GM21786 (cell line): Measurements from ENCODE around the gene MED13L.

Experiments
- ATAC-seq: cut with Tn5 transposase; IDR thresholded peaks from one replicate; pipeline ENCODE4 v1.9.1; 2021; ENCODE audit not compliant: unreplicated experiment

The MED13L gene

DNA sequence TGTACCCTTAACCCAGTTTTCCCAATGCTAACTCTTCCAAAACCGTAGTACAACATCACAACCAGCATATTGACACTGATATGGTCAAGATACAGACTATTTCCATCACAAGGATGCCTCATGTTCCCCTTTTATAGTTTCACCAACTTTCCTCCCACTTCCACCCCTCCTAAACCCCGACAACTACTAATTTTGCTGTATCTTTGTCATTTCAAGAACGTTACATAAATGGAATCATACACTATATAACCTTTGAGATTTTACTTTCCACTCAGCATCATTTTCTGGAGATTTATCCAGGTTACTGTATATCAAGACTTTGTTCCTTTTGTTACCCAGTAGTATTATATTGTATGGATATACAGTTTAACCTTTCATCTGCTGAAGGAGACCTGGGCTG is 88.9 kb downstream of the MED13L start:
- no peak for ATAC-seq

DNA sequence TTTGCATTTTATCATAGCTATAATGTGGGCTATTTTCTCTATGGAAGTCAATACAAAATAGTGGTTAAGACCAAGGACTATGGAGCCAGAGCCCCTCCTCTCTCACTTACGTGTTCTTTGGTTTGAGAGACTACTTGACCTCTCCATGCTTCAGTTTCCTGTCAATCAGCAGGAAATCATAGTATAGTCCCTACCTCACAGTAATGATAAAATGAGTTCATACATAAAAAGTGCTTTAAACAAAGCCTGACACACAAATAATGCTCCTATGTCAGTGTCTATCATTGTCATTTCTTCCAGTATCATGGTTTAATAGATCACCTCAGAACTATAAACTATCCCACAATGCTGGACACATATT is 90.4 kb downstream of the MED13L start:
- ATAC-seq: no peak

DNA sequence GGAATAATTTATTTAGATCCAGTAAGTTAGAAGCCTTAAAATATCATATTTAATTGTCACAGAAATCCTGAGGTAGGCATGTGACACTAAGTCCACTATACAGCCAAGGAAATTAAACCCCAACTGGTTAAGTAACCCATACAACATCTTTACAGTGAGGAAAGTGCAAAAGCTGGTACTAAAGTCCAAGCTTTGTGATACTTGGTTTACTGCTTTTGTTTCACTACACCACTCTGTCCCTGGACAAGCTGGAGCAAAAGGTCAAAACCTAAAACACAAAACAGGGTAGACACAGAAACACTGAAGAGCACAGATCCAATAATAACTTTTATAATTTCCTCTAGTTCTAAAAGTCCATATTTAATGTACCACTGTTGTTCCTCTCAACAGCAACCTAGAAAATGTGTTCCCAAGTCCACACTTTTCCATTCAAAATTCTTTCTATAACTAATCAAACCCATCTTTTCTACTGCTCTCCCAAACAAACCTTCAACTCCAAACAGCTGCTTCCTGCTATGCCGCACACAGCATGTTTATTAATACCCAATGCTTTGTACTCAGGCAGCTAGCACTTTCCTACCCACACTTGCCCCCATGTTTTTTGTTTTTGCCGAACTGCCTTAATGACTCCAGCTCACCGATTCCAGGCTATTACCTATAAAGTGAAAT is 90.9 kb downstream of the MED13L start:
- no peak for ATAC-seq

DNA sequence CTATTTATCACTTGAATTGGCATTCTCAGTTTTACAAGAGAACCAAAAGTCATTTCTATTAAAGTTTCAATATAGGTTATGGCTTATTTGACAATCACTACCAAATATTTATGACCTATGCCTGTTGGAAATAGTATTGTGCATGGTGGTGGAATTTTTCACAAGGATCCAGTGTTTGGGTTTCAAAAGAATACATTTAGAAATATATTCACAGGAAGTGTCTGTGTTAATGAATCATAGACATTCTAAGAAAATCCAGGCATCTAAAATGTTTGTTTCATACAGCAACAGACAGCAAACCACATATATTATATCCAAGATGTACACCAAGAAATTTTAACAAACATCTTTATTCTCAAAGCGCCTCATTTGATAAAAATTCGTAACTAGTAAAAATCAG is 92.7 kb downstream of the MED13L start:
- ATAC-seq: no peak

DNA sequence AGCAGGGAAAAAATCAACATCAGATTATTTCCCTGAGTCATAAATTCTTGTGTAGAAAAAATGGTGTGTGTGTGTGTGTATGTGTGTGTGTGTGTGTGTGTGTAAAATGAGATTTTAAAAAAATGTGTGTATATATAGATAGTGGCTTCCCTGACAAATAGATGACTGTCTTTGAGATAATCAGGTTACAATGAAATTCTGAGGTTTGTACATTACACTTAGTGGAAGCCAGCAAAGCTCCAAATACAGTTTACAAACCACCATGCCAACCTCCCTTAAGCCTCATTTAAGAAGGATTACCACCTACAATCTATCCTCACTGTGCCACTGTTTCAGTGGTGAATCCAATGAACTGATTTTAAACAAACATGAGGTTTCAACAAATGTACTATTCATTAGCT is 93.8 kb downstream of the MED13L start:
- no peak for ATAC-seq

DNA sequence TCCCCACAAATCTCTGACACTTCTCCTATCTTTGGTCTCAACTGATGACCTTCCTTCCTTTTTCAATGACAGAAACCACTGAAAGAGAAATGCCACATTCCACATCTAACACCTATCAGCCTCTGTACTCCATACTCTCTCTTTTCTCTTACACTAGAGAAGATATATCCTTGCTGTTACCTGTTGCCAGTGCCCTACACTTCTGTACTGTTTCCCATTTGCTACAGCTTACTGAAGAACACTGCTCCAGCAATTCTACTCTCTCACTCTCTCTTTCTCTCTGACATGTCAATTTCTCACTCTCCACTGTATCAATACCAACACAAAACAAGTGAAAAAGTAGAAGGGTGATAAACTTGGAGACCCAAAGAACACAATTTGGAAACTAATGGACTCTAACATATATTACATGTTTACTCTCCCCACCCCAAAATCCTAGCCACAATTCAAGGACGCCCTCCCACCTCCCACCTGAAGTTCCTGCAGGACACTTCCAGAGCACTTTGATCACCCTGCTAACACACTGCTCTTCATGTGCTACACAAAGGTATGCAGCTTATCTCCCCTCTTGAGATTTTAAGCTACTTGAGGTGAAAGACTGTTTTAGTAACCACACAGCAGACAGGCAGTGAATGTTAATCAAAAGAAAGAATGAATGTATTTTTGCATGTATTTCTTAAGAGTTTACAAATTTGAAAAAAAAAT is 95.0 kb downstream of the MED13L start:
- no peak for ATAC-seq

DNA sequence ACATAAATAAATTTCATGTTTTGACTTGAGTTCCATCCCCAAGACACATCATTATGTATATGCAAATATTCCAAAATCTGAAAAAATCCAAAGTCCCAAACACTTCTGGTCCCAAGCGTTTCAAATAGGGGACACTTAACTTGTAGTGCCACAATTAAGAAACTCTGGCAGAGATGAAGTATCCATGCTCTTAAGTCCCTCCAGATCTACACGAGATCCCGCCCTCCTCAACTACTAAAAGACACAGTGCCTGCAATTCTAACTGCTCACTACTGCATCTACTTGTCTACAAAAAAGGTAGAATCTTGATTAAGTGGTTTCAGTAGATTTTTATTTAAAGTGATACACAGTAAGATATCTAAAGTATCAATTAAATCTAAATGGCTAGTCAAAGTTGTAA is 97.0 kb downstream of the MED13L start:
- no peak for ATAC-seq

DNA sequence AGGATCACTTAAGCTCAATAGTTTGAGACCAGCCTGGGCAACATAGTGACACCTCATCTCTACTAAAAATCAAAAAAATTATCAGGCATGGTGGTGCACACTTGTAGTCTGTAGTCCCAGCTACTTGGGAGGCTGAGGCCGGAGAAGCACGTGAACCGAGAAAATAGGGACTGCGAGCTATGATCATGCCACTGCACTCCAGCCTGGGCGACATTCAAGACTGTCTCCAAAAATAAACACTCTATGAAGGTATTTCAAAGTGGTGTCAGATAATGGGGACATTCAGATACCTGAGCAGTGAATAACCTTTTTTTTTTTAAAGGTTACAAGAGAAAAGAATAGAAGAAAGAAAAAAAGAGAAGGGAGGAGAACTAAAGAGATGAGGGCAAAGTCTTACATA is 98.1 kb downstream of the MED13L start:
- no peak for ATAC-seq

DNA sequence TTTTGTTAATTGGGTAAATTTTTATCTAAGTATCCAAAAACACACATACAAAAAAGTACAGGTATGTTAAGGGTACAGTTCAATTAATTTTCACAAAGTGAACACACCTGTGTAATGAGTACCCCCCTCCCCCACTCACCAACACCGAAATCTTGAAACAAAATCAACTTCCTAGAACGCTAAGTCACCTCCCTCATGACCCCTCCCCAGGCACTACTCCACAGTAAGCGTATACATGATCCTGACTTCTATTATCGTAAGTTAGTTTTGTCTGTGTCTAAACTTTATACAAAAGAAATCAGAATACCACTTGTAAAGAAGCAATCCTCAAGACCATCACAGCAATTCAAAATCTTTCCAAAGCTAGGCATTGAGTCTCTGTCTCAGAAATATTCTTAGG is 100.5 kb downstream of the MED13L start:
- no peak for ATAC-seq

DNA sequence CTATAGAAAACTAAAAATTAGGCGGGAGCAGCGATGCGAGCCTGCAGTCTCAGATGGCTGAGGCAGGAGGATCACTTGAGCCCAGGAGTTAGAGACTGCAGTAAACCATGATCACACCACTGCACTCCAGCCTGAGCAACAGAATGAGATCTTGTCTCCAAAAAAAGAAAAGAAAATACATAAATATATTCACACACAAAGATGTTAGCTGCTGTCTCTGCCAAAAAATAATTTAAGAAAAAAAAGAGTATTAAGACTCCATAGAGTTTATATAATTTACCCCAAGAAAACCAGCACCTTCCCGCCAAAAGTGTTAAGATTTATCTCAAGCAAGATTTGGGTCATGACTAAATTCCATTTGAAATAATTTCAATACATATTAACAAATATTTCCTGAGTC is 102.6 kb downstream of the MED13L start:
- ATAC-seq: no peak

DNA sequence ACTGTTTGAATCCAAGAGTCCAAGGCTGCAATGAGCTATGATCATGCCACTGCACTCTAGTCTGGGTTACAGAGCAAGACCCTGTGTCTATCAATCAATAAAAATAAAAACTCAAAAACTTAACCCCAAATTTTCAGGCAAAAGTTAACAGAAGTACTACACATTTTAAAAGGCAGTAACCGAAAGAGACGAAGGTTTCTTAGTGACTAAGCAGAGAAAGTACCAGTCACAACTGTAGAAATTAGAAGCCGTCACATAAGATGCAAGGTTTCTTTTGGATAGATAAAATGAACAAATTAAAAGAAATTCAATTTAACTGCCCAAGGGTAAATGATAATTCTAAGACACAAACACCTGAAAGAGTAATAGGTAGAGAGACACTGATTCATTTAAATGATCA is 103.5 kb downstream of the MED13L start:
- no peak for ATAC-seq

DNA sequence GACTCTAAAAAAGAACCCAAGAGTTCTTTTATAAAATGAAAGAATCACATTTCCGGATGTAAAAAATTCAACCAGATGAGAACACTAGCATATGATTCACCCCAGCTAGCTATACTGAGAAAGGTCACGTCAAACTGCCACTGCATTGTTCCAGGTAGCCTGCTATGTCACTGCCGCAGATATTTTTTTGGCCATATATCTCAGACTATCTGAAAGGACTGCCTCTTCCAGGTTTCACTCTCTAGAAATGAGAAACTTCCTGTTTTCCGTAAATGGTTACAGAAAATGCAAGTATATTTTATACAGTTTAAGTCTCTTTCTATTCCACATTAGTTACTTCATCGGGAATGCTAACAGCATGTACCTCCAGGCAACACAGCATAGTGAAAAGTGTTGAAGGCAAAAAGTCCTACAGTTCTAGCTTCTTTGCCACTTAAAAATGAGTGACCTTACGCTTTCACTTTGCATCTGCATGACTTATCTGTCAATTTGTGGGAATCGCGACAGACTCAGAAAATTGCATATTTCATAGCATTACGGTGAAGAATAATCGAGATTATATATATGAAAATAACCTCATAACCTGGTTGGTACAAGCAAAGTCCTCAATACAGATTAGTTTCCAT is 105.2 kb downstream of the MED13L start:
- ATAC-seq: no peak

DNA sequence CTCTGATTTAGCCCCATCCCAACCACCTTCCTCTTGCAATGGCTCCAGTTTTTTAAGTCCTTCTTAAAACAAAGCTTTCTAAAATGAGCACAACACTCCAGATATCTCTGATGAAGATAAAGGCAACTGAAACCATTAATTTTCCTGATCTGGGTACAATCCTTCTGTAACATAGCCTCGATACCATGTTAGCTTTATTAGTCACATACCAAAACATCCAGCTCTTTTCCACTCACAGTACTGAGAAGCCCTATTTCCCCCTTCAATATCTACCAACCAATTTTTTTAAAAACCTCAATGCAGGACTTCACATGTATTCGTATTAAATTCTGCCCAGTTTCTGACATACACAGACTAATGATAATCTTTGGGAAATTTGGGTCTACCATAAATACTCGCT is 105.9 kb downstream of the MED13L start:
- no peak for ATAC-seq

DNA sequence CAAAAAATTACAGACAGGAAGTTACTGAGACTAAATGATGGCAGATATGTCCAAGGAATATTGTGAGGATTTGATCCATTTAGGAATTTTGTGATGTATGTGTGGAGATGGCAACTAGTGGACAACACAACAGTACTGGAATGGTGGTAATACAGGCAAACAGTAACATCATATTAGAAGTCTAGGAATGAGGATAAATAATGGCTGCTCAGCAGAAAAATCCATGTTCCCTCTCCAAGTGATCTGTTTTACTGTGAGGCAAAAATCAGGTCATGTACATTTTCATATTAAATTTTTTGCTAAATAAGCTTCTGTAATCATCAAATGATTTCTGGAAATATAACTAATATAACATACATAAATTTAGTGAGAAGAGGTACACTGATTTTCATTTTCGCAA is 108.4 kb downstream of the MED13L start:
- ATAC-seq: no peak

DNA sequence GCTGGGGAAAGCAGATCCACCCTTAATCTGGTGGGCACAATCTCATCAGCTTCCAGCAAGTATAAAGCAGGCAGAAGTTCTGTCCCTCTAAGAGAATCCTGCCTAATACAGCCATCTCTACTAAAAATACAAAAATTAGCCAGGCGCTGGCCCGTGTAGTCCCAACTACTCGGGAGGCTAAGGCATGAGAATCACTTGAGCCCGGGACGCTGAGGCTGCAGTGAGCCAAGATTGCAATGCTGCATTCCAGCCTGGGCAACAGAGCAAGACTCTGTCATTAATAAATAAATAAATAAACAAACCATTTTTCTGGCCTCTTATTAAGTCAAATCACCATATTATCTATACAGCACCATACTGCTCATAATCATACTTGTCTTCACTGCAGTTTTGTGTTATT is 111.2 kb downstream of the MED13L start:
- ATAC-seq: no peak

DNA sequence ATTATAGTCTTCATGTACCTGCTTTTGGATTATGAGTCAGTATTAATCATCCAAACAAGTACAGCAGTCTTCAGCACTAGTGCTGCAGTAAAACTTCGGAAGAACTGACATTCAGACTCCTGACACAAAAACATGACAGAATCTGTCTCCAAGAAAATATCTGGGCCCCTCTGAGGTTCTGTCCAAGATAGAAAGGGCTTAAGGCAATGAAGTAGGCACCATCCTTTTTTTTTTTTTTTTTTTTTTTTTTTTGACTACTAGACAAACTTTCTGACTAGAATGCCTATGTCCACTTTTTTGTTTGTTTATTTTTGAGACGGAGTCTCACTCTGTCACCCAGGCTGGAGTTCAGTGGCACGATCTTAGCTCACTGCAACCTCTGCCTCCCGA is 112.5 kb downstream of the MED13L start:
- no peak for ATAC-seq

DNA sequence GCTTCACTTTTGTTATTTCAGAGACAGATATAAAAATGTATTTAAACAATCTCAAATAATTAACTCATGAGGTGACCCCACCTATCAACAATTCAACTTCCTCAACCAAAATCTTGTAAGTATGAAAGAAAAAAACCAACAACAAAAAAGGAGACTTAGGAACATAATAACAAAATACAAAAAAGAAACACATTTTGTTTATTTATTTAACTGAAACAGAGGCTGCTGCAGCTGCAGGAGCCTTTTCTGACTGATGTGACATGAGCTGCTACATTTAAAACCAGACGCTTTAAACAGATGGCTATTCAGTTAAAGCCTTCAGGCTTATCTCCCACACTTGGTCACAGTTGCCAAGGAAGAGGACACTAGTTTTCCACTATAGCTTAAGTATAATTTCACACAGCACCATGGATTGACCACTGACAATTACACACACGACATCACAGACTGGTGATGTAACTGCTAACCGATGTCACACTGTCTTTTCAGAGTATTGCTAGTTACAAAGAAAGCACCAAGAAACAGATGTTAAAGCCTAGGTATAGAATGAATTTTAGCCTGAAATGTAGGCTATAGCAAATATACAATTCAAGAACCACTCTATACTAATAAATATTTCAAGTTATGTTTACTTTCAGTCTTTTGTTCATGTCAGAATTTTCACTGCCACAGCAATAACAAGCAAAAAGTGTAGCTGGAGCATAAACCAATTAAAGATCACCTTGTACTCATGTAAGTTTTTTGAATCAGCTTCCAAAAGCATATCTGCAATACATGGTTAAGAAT is 113.0 kb downstream of the MED13L start:
- ATAC-seq: no peak

DNA sequence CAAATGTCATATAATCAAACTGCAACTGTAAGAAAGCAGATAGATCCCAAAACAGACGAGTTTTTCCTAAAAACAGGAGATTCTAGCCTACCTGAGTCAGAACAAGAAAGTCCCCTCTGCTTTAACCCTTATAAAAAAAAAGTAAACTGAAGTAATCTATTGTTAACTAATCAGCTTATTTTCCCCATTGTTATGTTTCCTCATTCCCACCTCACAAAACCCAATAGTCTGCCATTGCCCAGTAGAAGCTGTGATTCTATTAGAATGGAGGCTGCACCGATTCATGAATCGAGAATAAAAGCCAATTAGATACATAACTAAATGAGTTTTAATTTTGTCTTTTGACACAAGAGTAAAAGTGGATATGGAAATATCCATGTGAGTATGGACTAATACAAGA is 115.4 kb downstream of the MED13L start:
- no peak for ATAC-seq

DNA sequence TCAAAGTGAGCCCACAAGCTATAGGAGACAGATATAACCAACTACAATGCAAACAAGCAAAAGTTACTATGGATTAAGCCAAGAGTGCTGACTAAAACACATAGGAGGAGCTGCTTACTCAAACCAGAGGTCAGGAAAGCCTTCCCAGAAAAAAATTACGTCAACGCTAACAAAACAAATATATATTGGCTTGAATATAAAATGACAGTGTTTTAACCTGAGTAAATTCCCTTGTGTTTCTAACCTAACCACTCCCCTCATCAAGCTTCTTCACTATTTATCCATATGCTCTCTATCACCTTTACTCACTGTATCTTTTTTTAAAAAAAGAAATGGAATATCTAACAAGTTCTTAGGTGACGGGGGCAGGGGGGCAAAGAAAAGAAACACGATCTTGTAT is 115.9 kb downstream of the MED13L start:
- ATAC-seq: no peak

DNA sequence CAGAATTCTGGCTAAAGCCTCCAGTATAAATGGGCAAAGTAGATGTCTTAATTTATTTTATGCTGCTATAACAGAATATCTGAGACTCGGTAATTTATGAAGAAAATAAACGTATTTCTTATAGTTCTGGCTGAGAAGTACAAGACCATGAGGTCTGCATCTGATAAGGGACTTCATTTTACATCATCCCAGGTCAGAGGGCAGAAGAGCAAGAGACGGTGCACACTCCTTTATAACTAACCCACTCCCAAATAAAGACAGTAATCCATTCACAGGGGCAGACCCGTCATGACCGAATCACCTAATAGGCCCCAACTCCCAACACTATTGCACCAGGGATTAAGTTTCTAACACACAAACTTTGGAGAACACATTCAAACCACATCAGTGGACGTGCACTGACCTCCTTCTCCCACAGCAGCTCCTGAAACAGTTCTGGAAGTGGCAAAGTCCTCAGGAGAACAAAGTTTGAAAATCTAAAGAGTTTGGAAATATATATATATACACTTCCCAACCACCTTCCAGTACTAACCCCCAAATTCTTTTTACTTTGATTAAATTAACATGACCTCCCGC is 116.5 kb downstream of the MED13L start:
- no peak for ATAC-seq

DNA sequence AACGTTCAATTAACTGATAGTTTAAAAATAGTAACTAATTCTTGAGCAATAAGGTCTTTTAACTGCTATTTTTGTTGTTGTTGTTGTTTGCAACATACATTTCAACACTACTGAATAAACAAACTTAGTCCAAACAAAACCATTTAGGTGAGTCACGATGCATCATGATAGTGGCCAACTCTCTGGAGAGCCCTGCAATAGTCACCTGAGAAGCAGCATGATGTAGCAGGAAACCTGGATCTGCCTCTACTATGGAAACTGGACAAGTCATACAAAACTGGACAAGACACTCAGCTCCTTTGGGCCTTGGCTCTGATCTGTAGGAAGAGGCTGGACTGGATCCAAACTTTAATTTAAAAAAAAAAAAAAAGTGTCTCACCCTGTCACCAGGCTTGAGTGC is 117.3 kb downstream of the MED13L start:
- no peak for ATAC-seq
